GM12878 (cell line): ENCODE results near the gene SEMA4D. TPM values are rescaled to one million over a fixed set of nuclear protein-coding genes. Genes with fewer than 3 reads are reported as not detected.

ENCODE experiments used
- BMI1 ChIP-seq: fragments of 450-650 bp; IDR thresholded peaks from 2 replicates; pipeline ENCODE4 v1.6.1; 2016; ENCODE audit warnings: mild to moderate bottlenecking, moderate library complexity, borderline replicate concordance
- CBFB ChIP-seq: IDR thresholded peaks from 2 replicates; pipeline ENCODE4 v1.6.1; 2016; ENCODE audit warnings: antibody characterized with exemption, low read depth
- CREB1 ChIP-seq: IDR thresholded peaks from 2 replicates; pipeline ENCODE4 v1.6.1; 2012; ENCODE audit warnings: low read depth, mild to moderate bottlenecking, inconsistent platforms
- CREM ChIP-seq: IDR thresholded peaks from 2 replicates; pipeline ENCODE4 v1.6.1; 2014; ENCODE audit warnings: antibody characterized with exemption, low read depth
- EED ChIP-seq: sonication (generic); IDR thresholded peaks from 2 replicates; pipeline ENCODE4 v1.6.1; 2016; ENCODE audit warnings: antibody characterized with exemption, low read depth
- EP300 ChIP-seq, 2 experiments: fragments of 150-350 bp in 1 of 2; IDR thresholded peaks; 2 replicates each; pipeline ENCODE4 v1.6.1; 2011 to 2012; ENCODE audit warnings: low read depth in 2 of 2, low read length in 2 of 2, borderline replicate concordance in 1 of 2, improper control_type of control experiment in 1 of 2, inconsistent platforms in 1 of 2; ENCODE audit not compliant: control insufficient read depth in 1 of 2
- LARP7 ChIP-seq: fragments of 450-650 bp; IDR thresholded peaks from 2 replicates; pipeline ENCODE4 v1.6.1; 2017; ENCODE audit warnings: mild to moderate bottlenecking
- NBN ChIP-seq: fragments of 450-650 bp; IDR thresholded peaks from 2 replicates; pipeline ENCODE4 v1.6.1; 2016
- PAX5 ChIP-seq: IDR thresholded peaks from 2 replicates; pipeline ENCODE4 v1.6.1; 2011; ENCODE audit warnings: low read depth, low read length, borderline replicate concordance
- PRDM15 ChIP-seq: fragments of 450-650 bp; formaldehyde crosslinking; IDR thresholded peaks from 2 replicates; pipeline ENCODE4 v1.4.0; 2020; ENCODE audit warnings: mild to moderate bottlenecking, moderate library complexity
- RB1 ChIP-seq: fragments of 450-650 bp; formaldehyde crosslinking; IDR thresholded peaks from 2 replicates; pipeline ENCODE4 v1.6.1; 2017; ENCODE audit warnings: mild to moderate bottlenecking, borderline replicate concordance
- RELA ChIP-seq: fragments of 450-650 bp; IDR thresholded peaks from 2 replicates; pipeline ENCODE4 v1.8.0; 2014; ENCODE audit warnings: borderline replicate concordance; ENCODE audit not compliant: partially characterized antibody
- TCF3 ChIP-seq: IDR thresholded peaks from 2 replicates; pipeline ENCODE4 v1.6.1; 2012; ENCODE audit warnings: low read depth, mild to moderate bottlenecking, low read length, borderline replicate concordance; ENCODE audit not compliant: insufficient read depth
- ZNF687 ChIP-seq: fragments of 450-650 bp; IDR thresholded peaks from 2 replicates; pipeline ENCODE4 v1.6.1; 2017; ENCODE audit warnings: mild to moderate bottlenecking, moderate library complexity
- polyA plus RNA-seq, 11 experiments: library from polyadenylated mRNA; depleted of rRNA in 4 of 11; unstranded in 6 of 11; stranded (reverse) in 5 of 11; fragments of >200 nt; fragmentation: Nextera tagmentation in 4 of 11; fragmentation: Illumina TruSeq in 1 of 11; extraction: Ambion mirVana in 4 of 11; extraction: Trizol in 1 of 11; gene quantifications; 1 replicate in 1 of 11; 2 replicates in 10 of 11; pipeline versions ENCODE4 v1.2.1 to v1.2.3, GENCODE V29; 2011 to 2016; ENCODE audit warnings: inconsistent platforms in 2 of 11, missing spikeins in 2 of 11, low read depth in 1 of 11
- total RNA-seq, 4 experiments: library from RNA; depleted of rRNA in 3 of 4; stranded (reverse); fragments of >200 nt in 3 of 4; fragmentation: Illumina TruSeq in 1 of 4; extraction: Trizol in 1 of 4; gene quantifications; 2 replicates each; pipeline versions ENCODE4 v1.2.1 to v1.2.3, GENCODE V29; 2013 to 2021
- TF ChIP-seq, protein P1 (sequence below): fragments of 450-650 bp; IDR thresholded peaks from 2 replicates; pipeline ENCODE4 v1.6.1; 2017; ENCODE audit warnings: low read depth, mild to moderate bottlenecking, moderate library complexity
- TF ChIP-seq, protein P2 (sequence below): fragments of 450-650 bp; IDR thresholded peaks from 2 replicates; pipeline ENCODE4 v1.6.1; 2017; ENCODE audit warnings: mild to moderate bottlenecking, low read depth, inconsistent platforms; ENCODE audit not compliant: poor library complexity, severe bottlenecking

SEMA4D gene
- total and polyA plus RNA-seq, 10 of the 15 experiments (the other 5 are each of a cell fraction or from before 2014, with no cell fraction given) = 15.1 to 136 (median 39.6) TPM

GRCh38 chr9:89484475-89485404 lies 13.2 kb downstream of the SEMA4D start (continued):
- 0 out of 2 replicates have a peak, but pooled peaks have one; percentile 24 for TF ChIP-seq BMI1
- peak; percentile 83 for TF ChIP-seq PAX5
- TF ChIP-seq NBN = peak; percentile 90
- TF ChIP-seq EP300 (IDR thresholded peaks at IDR 0.05; ENCODE audit: borderline replicate concordance in 1 of 2, control insufficient read depth in 1 of 2, low read depth in 2 of 2, low read length in 2 of 2) = 0 out of 4 replicates have a peak, but pooled peaks of 1 of the 2 experiments have one; percentile 20
- TF ChIP-seq CBFB = no peak
- TF ChIP-seq TCF3 = 0 out of 2 replicates have a peak, but pooled peaks have one; percentile 48
- TF ChIP-seq, protein P1, sequence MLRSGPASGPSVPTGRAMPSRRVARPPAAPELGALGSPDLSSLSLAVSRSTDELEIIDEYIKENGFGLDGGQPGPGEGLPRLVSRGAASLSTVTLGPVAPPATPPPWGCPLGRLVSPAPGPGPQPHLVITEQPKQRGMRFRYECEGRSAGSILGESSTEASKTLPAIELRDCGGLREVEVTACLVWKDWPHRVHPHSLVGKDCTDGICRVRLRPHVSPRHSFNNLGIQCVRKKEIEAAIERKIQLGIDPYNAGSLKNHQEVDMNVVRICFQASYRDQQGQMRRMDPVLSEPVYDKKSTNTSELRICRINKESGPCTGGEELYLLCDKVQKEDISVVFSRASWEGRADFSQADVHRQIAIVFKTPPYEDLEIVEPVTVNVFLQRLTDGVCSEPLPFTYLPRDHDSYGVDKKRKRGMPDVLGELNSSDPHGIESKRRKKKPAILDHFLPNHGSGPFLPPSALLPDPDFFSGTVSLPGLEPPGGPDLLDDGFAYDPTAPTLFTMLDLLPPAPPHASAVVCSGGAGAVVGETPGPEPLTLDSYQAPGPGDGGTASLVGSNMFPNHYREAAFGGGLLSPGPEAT = peak; percentile 50
- no peak for TF ChIP-seq RB1
- TF ChIP-seq, protein P2, sequence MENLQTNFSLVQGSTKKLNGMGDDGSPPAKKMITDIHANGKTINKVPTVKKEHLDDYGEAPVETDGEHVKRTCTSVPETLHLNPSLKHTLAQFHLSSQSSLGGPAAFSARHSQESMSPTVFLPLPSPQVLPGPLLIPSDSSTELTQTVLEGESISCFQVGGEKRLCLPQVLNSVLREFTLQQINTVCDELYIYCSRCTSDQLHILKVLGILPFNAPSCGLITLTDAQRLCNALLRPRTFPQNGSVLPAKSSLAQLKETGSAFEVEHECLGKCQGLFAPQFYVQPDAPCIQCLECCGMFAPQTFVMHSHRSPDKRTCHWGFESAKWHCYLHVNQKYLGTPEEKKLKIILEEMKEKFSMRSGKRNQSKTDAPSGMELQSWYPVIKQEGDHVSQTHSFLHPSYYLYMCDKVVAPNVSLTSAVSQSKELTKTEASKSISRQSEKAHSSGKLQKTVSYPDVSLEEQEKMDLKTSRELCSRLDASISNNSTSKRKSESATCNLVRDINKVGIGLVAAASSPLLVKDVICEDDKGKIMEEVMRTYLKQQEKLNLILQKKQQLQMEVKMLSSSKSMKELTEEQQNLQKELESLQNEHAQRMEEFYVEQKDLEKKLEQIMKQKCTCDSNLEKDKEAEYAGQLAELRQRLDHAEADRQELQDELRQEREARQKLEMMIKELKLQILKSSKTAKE = peak; percentile 67
- peak; percentile 88 for TF ChIP-seq CREB1
- TF ChIP-seq EED = 0 out of 2 replicates have a peak, but pooled peaks have one; percentile 11
- peak; percentile 85 for TF ChIP-seq CREM
- 0 out of 2 replicates have a peak, but pooled peaks have one; percentile 36 for TF ChIP-seq LARP7
- TF ChIP-seq PRDM15 (CRISPR knock-in tag) = no peak
- no peak for TF ChIP-seq RELA
- peak; percentile 70 for TF ChIP-seq ZNF687
